ENCODE measurements around the gene ABCA6. TPM values are rescaled to one million over a fixed set of nuclear protein-coding genes. Genes with fewer than 3 reads are reported as not detected.

Gene ABCA6
- total RNA-seq, 2 experiments from 2014 or later, result 0.08 TPM

- ATAC-seq (no peak), DNase-seq (no peak)
- H3K9me3 Mint-ChIP-seq (ENCODE audit: insufficient read depth), result no peaks in the 10 kb centered on the region
- H3K4me1 Mint-ChIP-seq (ENCODE audit: low read depth), result no peaks in the 10 kb centered on the region
- no peak overlapping the region for H3K27ac Mint-ChIP-seq
- no peaks in the 10 kb centered on the region for H3K36me3 Mint-ChIP-seq (ENCODE audit: low read depth)
- CTCF ChIA-PET, result no interaction called here
- H3K4me3 Mint-ChIP-seq, result no peak overlapping the region
- no peaks in the 10 kb centered on the region for H3K27me3 Mint-ChIP-seq (ENCODE audit: low read depth)
- POLR2A ChIA-PET, result no interaction called here
These were observed 25.3 kb upstream of the ABCA6 start for GRCh38 chr17:69166957-69167356.

DNA sequence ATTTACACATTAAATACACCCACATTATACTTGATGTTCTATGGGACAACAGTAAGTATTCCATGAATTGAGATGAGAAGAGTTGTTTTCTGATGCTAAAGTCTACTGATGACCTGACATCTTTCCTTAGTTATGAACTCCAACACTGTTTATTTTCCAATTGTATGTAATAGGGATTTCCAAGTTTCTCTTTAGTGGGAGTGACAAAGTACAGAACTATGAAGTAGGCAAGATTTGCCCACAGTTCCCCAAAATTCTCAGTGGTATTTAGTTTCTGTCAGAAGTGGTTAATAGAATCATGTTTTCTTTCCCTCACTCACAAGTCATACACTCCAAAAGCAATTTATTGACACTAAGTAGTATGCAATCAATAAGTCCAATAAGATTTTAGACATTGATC lies 22.5 kb upstream of the ABCA6 start:
- Mint-ChIP-seq H3K4me1 (ENCODE audit: low read depth) (no peaks in the 10 kb centered on the region), H3K27me3 (ENCODE audit: low read depth) (no peaks in the 10 kb centered on the region), H3K4me3 (no peak overlapping the region), H3K9me3 (ENCODE audit: insufficient read depth) (no peaks in the 10 kb centered on the region), H3K36me3 (ENCODE audit: low read depth) (no peaks in the 10 kb centered on the region), H3K27ac (no peak overlapping the region)
- ATAC-seq, result no peak
- DNase-seq, result no peak
- POLR2A ChIA-PET, result no interaction called here
- CTCF ChIA-PET, result no interaction called here

DNA sequence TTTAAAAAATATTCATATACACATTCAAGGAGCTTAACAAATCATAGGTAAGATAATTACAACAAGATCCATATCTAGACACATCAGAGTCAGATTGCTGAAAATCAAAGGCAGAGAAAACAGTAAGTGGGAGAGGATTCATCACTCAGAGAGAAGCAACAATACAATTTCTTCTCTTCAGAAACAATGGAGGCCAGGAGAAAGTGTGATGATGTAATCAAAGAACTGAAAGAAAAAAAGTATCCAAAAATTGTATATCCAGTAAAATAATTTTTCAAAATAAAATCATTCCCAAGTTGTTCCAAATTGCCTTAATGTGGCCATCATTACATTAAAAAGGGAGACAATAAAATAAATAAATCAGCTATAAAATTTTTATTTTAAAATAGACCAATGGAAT lies 17.7 kb upstream of the ABCA6 start:
- POLR2A ChIA-PET, result no interaction called here
- no peak for DNase-seq
- no peaks in the 10 kb centered on the region for H3K9me3 Mint-ChIP-seq (ENCODE audit: insufficient read depth)

DNA sequence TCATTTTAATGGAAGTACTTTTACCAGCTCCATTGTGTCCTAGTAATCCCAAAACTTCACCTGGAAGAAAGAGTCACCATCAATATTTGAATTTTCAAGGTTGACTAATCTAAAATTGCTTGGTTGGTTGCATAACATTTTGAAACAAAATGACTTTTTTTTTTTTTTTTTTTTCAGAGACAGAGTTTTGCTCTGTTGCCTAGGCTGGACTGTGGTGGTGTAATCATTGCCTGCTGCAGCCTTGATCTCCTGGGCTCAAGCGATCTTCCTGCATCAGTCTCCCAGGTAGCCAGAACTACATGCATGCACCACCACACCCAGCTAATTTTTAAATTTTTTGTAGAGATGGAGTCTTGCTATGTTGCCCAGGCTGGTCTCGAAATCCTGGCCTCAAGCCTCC lies 12.6 kb upstream of the ABCA6 start:
- DNase-seq, result no peak
- no peak overlapping the region for H3K4me3 Mint-ChIP-seq
- ChIA-PET CTCF (no interaction called here), POLR2A (no interaction called here)
- no peak for ATAC-seq
- no peaks in the 10 kb centered on the region for H3K4me1 Mint-ChIP-seq (ENCODE audit: low read depth)
- no peaks in the 10 kb centered on the region for H3K36me3 Mint-ChIP-seq (ENCODE audit: low read depth)
- H3K9me3 Mint-ChIP-seq (ENCODE audit: insufficient read depth), result no peaks in the 10 kb centered on the region
- H3K27ac Mint-ChIP-seq, result no peak overlapping the region
- H3K27me3 Mint-ChIP-seq (ENCODE audit: low read depth), result no peaks in the 10 kb centered on the region

More for the DNA sequence above, 17.7 kb upstream of the ABCA6 start:
- H3K27ac Mint-ChIP-seq, result no peak overlapping the region
- H3K36me3 Mint-ChIP-seq (ENCODE audit: low read depth), result no peaks in the 10 kb centered on the region
- no peaks in the 10 kb centered on the region for H3K4me1 Mint-ChIP-seq (ENCODE audit: low read depth)
- no peaks in the 10 kb centered on the region for H3K27me3 Mint-ChIP-seq (ENCODE audit: low read depth)
- no peak for ATAC-seq
- no peak overlapping the region for H3K4me3 Mint-ChIP-seq
- CTCF ChIA-PET, result no interaction called here

DNA sequence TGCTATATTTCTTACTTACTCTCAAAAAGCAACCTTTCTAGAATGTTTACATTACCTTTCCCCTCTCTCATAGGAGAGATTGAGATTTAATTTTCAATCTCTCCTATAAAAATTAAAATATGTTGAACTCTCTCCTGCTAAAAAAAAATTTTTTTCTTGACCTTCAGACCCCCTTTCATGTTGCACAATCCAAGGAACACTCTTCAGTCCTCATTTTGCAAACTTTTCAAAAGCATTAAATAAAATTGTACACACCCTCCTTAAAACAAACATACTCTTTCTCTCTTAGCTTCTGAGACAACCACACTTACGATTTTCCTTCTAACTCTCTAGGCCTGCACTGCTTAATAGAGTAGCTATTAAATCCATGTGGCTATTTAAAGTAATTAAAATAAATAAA lies 8.6 kb upstream of the ABCA6 start:
- Mint-ChIP-seq H3K36me3 (ENCODE audit: low read depth) (no peaks in the 10 kb centered on the region), H3K27me3 (ENCODE audit: low read depth) (no peaks in the 10 kb centered on the region), H3K9me3 (ENCODE audit: insufficient read depth) (no peaks in the 10 kb centered on the region), H3K4me1 (ENCODE audit: low read depth) (no peaks in the 10 kb centered on the region), H3K4me3 (no peak overlapping the region), H3K27ac (no peak overlapping the region)
- DNase-seq, result no peak
- ATAC-seq, result no peak
- POLR2A ChIA-PET, result no interaction called here
- CTCF ChIA-PET, result no interaction called here

DNA sequence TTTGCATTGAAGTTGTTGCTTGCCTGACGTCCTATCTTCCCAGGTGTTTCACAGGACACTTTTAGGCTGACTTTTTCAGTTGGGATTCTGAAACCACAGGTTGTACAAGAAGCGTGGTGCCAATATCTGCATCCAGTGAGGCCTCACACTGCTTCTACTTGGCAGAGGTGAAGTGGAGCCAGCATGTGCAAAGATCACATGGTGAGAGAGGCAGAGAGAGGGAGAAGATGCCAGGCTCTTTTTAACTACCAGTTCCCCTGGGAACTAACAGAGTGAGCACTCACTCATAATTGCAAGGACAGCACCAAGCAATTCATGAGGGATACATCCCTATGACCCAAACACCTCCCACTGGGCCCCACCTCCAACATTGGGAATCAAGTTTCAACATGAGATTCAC lies 5.8 kb upstream of the ABCA6 start:
- H3K27ac Mint-ChIP-seq, result no peak overlapping the region

GRCh38 chr17:69144331-69145255 lies 2.9 kb upstream of the ABCA6 start:
- POLR2A ChIA-PET, result no interaction called here
- CTCF ChIA-PET, result no interaction called here
- H3K27ac Mint-ChIP-seq, result no peak overlapping the region
- H3K36me3 Mint-ChIP-seq (ENCODE audit: low read depth), result no peaks in the 10 kb centered on the region
- ATAC-seq (no peak), DNase-seq (no peak)
- H3K4me1 Mint-ChIP-seq (ENCODE audit: low read depth), result no peaks in the 10 kb centered on the region
- H3K27me3 Mint-ChIP-seq (ENCODE audit: low read depth), result peaks cover 2% of the 10 kb centered on the region
- H3K9me3 Mint-ChIP-seq (ENCODE audit: insufficient read depth), result no peaks in the 10 kb centered on the region
- H3K4me3 Mint-ChIP-seq, result no peak overlapping the region

More for the DNA sequence above, 5.8 kb upstream of the ABCA6 start:
- DNase-seq (no peak), ATAC-seq (no peak)
- H3K36me3 Mint-ChIP-seq (ENCODE audit: low read depth), result no peaks in the 10 kb centered on the region
- no peak overlapping the region for H3K4me3 Mint-ChIP-seq
- no peaks in the 10 kb centered on the region for H3K4me1 Mint-ChIP-seq (ENCODE audit: low read depth)
- peaks cover 2% of the 10 kb centered on the region for H3K27me3 Mint-ChIP-seq (ENCODE audit: low read depth)
- ChIA-PET CTCF (no interaction called here), POLR2A (no interaction called here)
- no peaks in the 10 kb centered on the region for H3K9me3 Mint-ChIP-seq (ENCODE audit: insufficient read depth)

DNA sequence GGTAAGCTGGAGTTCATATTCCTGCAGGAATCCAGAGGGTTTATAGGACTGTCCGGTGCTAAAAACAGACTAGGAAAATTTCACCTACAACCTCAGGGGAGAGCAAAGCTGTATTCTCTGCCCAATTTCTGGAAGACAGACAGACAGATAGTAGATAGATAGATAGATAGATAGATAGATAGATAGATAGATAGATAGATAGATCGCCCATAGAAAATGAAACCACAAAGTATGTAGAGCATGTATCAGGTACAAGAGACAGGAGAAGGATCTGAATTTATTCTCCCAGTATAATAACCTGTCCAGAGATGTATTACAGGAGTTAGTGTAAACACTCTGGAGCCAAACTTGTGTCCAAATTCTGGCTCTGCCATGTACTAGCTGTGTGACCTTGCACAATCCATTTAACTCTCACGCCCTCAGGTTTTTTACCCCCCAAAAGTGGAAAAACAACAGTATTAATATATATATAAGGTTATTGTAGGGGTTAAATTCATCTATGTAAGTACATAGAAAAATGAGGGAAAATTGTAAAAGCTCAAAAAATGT lies 2.1 kb upstream of the ABCA6 start:
- DNase-seq, result no peak
- ChIA-PET POLR2A (no interaction called here), CTCF (no interaction called here)
- Mint-ChIP-seq H3K27ac (no peak overlapping the region), H3K27me3 (ENCODE audit: low read depth) (peaks cover 2% of the 10 kb centered on the region), H3K4me3 (no peak overlapping the region), H3K36me3 (ENCODE audit: low read depth) (no peaks in the 10 kb centered on the region), H3K9me3 (ENCODE audit: insufficient read depth) (no peaks in the 10 kb centered on the region), H3K4me1 (ENCODE audit: low read depth) (no peaks in the 10 kb centered on the region)
- no peak for ATAC-seq

DNA sequence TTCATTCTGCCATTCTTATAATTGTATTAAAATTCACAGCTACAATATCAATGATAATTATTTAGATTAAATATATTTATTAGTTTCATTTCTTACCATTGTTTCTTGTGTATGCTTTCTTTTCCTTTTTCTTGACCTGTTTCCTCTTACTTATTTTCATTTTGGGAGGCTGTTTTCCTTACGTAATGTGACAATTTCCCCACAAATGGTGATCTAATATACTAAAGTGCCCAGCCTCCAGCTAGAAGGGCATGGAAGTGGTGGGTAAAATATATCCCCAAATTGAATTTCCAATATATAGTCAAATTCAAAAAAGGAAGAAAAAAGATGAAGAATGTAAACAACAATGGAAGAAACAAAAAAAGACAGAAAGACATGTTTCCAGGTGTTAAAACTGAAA lies 1.5 kb upstream of the ABCA6 start:
- H3K36me3 Mint-ChIP-seq (ENCODE audit: low read depth), result no peaks in the 10 kb centered on the region
- ChIA-PET POLR2A (no interaction called here), CTCF (no interaction called here)
- peaks cover 2% of the 10 kb centered on the region for H3K27me3 Mint-ChIP-seq (ENCODE audit: low read depth)
- no peaks in the 10 kb centered on the region for H3K4me1 Mint-ChIP-seq (ENCODE audit: low read depth)
- DNase-seq, result no peak
- ATAC-seq, result no peak
- H3K27ac Mint-ChIP-seq, result no peak overlapping the region
- H3K9me3 Mint-ChIP-seq (ENCODE audit: insufficient read depth), result no peaks in the 10 kb centered on the region
- H3K4me3 Mint-ChIP-seq, result no peak overlapping the region

DNA sequence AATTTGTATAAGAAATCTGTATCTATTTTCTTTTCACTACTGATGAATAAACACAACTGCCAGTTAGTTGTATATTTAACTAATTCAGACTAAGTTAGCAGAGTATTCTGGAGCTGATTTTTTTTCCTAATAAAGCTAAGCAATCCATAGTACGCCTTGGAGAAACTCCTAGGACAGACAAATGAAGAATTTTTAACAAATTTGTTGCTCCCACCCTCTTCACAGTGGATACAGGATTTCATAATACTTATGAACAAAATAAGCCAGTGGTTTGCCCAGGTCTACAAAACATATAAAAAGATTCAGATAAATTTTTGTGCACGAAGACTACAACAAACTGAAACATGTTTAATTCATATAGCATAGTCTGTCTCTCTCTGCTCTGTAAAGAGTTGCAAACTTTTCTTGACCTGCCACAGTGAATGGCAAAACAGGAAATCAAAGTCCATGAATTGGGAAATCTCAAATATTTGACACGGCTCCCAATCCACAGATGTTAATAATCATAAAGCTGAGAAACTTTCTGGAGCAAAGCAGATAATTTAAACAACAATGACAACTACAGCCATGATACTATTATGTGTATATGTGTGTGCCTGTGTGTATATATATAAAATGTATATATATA lies 594 bp upstream of the ABCA6 start:
- ATAC-seq, result no peak
- Mint-ChIP-seq H3K9me3 (ENCODE audit: insufficient read depth) (no peaks in the 10 kb centered on the region), H3K27me3 (ENCODE audit: low read depth) (peaks cover 2% of the 10 kb centered on the region), H3K36me3 (ENCODE audit: low read depth) (no peaks in the 10 kb centered on the region), H3K4me1 (ENCODE audit: low read depth) (no peaks in the 10 kb centered on the region), H3K27ac (no peak overlapping the region), H3K4me3 (no peak overlapping the region)
- POLR2A ChIA-PET, result no interaction called here
- CTCF ChIA-PET, result no interaction called here
- no peak for DNase-seq

GRCh38 chr17:69134112-69134511 lies 7.6 kb downstream of the ABCA6 start:
- H3K9me3 Mint-ChIP-seq (ENCODE audit: insufficient read depth), result no peaks in the 10 kb centered on the region
- ATAC-seq, result no peak
- H3K36me3 Mint-ChIP-seq (ENCODE audit: low read depth), result no peaks in the 10 kb centered on the region
- DNase-seq, result no peak
- no peak overlapping the region for H3K4me3 Mint-ChIP-seq
- CTCF ChIA-PET, result no interaction called here
- no peak overlapping the region for H3K27ac Mint-ChIP-seq
- no peaks in the 10 kb centered on the region for H3K27me3 Mint-ChIP-seq (ENCODE audit: low read depth)
- no peaks in the 10 kb centered on the region for H3K4me1 Mint-ChIP-seq (ENCODE audit: low read depth)
- POLR2A ChIA-PET, result no interaction called here

- no peak for ATAC-seq
- no peak for DNase-seq
- ChIA-PET CTCF (no interaction called here), POLR2A (interaction anchor here (0.6 kb wide), 1 partner anchor 27 kb away, joined by 4 read pairs; no protein-coding TSS in a partner anchor)
- H3K27ac Mint-ChIP-seq, result no peak overlapping the region
- H3K4me1 Mint-ChIP-seq (ENCODE audit: low read depth), result no peaks in the 10 kb centered on the region
- H3K9me3 Mint-ChIP-seq (ENCODE audit: insufficient read depth), result no peaks in the 10 kb centered on the region
- no peak overlapping the region for H3K4me3 Mint-ChIP-seq
- no peaks in the 10 kb centered on the region for H3K27me3 Mint-ChIP-seq (ENCODE audit: low read depth)
- no peaks in the 10 kb centered on the region for H3K36me3 Mint-ChIP-seq (ENCODE audit: low read depth)
These were observed 10.9 kb downstream of the ABCA6 start for GRCh38 chr17:69130627-69131296.
